GM23338 (cell line): ENCODE data around the gene EXOC3. TPM values are rescaled to one million over a fixed set of nuclear protein-coding genes. Genes with fewer than 3 reads are reported as not detected.

Experiments used
- ATAC-seq: fragments of 200-7000 bp; cut with Tn5 transposase; 3 replicates; pipeline ENCODE4 v1.9.1; 2020
- DNase-seq: peaks from one replicate; pipeline ENCODE4 v3.0.0-alpha.2; 2015; ENCODE audit warnings: low spot score
- H2AFZ ChIP-seq: fragments of 200-600 bp; sonication (generic); 2 replicates; pipeline ENCODE4 v1.8.0; 2016; ENCODE audit warnings: antibody characterized with exemption, mild to moderate bottlenecking, moderate library complexity
- H3F3A ChIP-seq: fragments of 200-600 bp; sonication (generic); replicated peaks from 2 replicates; pipeline ENCODE4 v1.8.0; 2017; ENCODE audit warnings: antibody characterized with exemption, mixed run types, low read depth
- H3K27ac ChIP-seq: fragments of 200-600 bp; sonication (generic); 2 replicates; pipeline ENCODE4 v1.6.1; 2016; ENCODE audit warnings: low read depth
- H3K27me3 ChIP-seq: fragments of 200-600 bp; sonication (generic); 2 replicates; pipeline ENCODE4 v1.8.0; 2016; ENCODE audit warnings: mild to moderate bottlenecking, mixed run types, moderate library complexity; ENCODE audit not compliant: insufficient read depth
- H3K36me3 ChIP-seq: fragments of 200-600 bp; sonication (generic); 2 replicates; pipeline ENCODE4 v1.8.0; 2016; ENCODE audit warnings: mild to moderate bottlenecking; ENCODE audit not compliant: insufficient read depth
- H3K4me1 ChIP-seq: fragments of 200-600 bp; sonication (generic); 2 replicates; pipeline ENCODE4 v1.8.0; 2016; ENCODE audit warnings: mild to moderate bottlenecking, moderate library complexity; ENCODE audit not compliant: insufficient read depth
- H3K4me2 ChIP-seq: fragments of 200-600 bp; sonication (generic); 2 replicates; pipeline ENCODE4 v1.7.1; 2017; ENCODE audit warnings: mixed run types
- H3K4me3 ChIP-seq: fragments of 200-600 bp; sonication (generic); 2 replicates; pipeline ENCODE4 v1.6.1; 2016; ENCODE audit warnings: mixed run types
- H3K79me2 ChIP-seq: fragments of 200-600 bp; sonication (generic); replicated peaks from 2 replicates; pipeline ENCODE4 v1.8.0; 2017; ENCODE audit warnings: mild to moderate bottlenecking; ENCODE audit not compliant: insufficient read depth
- H3K9me2 ChIP-seq: fragments of 200-600 bp; sonication (generic); 2 replicates; pipeline ENCODE4 v1.8.0; 2017; ENCODE audit not compliant: insufficient read depth
- H4K20me1 ChIP-seq: fragments of 200-600 bp; sonication (generic); replicated peaks from 2 replicates; pipeline ENCODE4 v1.8.0; 2017; ENCODE audit warnings: mild to moderate bottlenecking; ENCODE audit not compliant: insufficient read depth
- H3K27ac Mint-ChIP-seq: 2 replicates; pipeline ENCODE4 v1.8.0; 2020; ENCODE audit warnings: inconsistent platforms, mild to moderate bottlenecking, moderate library complexity, mixed read lengths
- H3K27me3 Mint-ChIP-seq: 3 replicates; pipeline ENCODE4 v1.8.0; 2022; ENCODE audit warnings: low read depth, mild to moderate bottlenecking, moderate library complexity, mixed read lengths, inconsistent platforms; ENCODE audit not compliant: insufficient read depth, poor library complexity
- H3K36me3 Mint-ChIP-seq: 3 replicates; pipeline ENCODE4 v1.8.0; 2021; ENCODE audit warnings: low read depth, mild to moderate bottlenecking, inconsistent platforms, moderate library complexity, mixed read lengths
- H3K4me1 Mint-ChIP-seq: 3 replicates; pipeline ENCODE4 v1.8.0; 2020; ENCODE audit warnings: mild to moderate bottlenecking, inconsistent platforms, mixed read lengths
- H3K4me3 Mint-ChIP-seq: 3 replicates; pipeline ENCODE4 v1.8.0; 2021; ENCODE audit warnings: moderate library complexity, mild to moderate bottlenecking, inconsistent platforms, mixed read lengths
- H3K9me3 Mint-ChIP-seq: 3 replicates; pipeline ENCODE4 v1.8.0; 2020; ENCODE audit warnings: moderate library complexity, mild to moderate bottlenecking, inconsistent platforms, mixed read lengths
- CREB1 ChIP-seq: fragments of 250-450 bp; sonication (Bioruptor Pico); IDR thresholded peaks from 2 replicates; pipeline ENCODE4 v1.5.0; 2020; ENCODE audit warnings: low read depth, mild to moderate bottlenecking, moderate library complexity
- CTCF ChIP-seq, 2 experiments: fragments of 200-600 bp in 1 of 2; sonication (generic) in 1 of 2; conservative IDR thresholded peaks; 2 replicates each; pipeline versions ENCODE4 v1.5.1 to v1.6.1; 2016 to 2017; ENCODE audit warnings: antibody characterized with exemption in 2 of 2, low read depth in 2 of 2, mild to moderate bottlenecking in 2 of 2, moderate library complexity in 1 of 2
- EZH2 ChIP-seq: fragments of 200-600 bp; sonication (generic); IDR thresholded peaks from one replicate; pipeline ENCODE4 v1.8.0; 2017; ENCODE audit warnings: antibody characterized with exemption, mild to moderate bottlenecking, low read depth; ENCODE audit not compliant: unreplicated experiment
- EZH2phosphoT487 ChIP-seq: fragments of 200-600 bp; sonication (generic); IDR thresholded peaks from one replicate; pipeline ENCODE4 v1.8.1; 2018; ENCODE audit warnings: antibody characterized with exemption; ENCODE audit not compliant: unreplicated experiment
- JUNB ChIP-seq: IDR thresholded peaks from one replicate; pipeline ENCODE4 v1.6.1; 2016; ENCODE audit warnings: antibody characterized with exemption; ENCODE audit not compliant: unreplicated experiment
- NANOG ChIP-seq: IDR thresholded peaks from 2 replicates; pipeline ENCODE4 v1.6.1; 2016; ENCODE audit warnings: antibody characterized with exemption, borderline replicate concordance
- POLR2AphosphoS5 ChIP-seq: IDR thresholded peaks from 2 replicates; pipeline ENCODE4 v1.6.1; 2016; ENCODE audit warnings: antibody characterized with exemption, low read depth
- REST ChIP-seq: IDR thresholded peaks from one replicate; pipeline ENCODE4 v1.6.1; 2018; ENCODE audit warnings: antibody characterized with exemption; ENCODE audit not compliant: unreplicated experiment
- STAT1 ChIP-seq: IDR thresholded peaks from one replicate; pipeline ENCODE4 v1.6.1; 2016; ENCODE audit warnings: antibody characterized with exemption; ENCODE audit not compliant: unreplicated experiment
- ZNF114 ChIP-seq: fragments of 250-450 bp; sonication (Bioruptor Pico); IDR thresholded peaks from 2 replicates; pipeline ENCODE4 v1.5.0; 2020; ENCODE audit warnings: mild to moderate bottlenecking, moderate library complexity
- ZNF331 ChIP-seq: fragments of 250-450 bp; sonication (Bioruptor Pico); IDR thresholded peaks from 2 replicates; pipeline ENCODE4 v1.5.0; 2020; ENCODE audit warnings: low read depth, mild to moderate bottlenecking, moderate library complexity
- polyA plus RNA-seq: library from polyadenylated mRNA; unstranded; fragments of >200 nt; fragmentation: Nextera tagmentation; extraction: Ambion mirVana; gene quantifications from 2 replicates; pipeline ENCODE4 v1.2.1, GENCODE V29; 2016
- total RNA-seq: library from RNA; depleted of rRNA; stranded (reverse); fragments of >200 nt; shearing (Covaris generic); gene quantifications from 2 replicates; pipeline ENCODE4 v1.2.3, GENCODE V29; 2014
- TF ChIP-seq, protein P1 (sequence below): IDR thresholded peaks from 2 replicates; pipeline ENCODE4 v1.6.1; 2016; ENCODE audit warnings: antibody characterized with exemption
- TF ChIP-seq, protein P2 (sequence below): fragments of 250-450 bp; sonication (Bioruptor Pico); IDR thresholded peaks from 2 replicates; pipeline ENCODE4 v1.5.0; 2020; ENCODE audit warnings: mild to moderate bottlenecking, moderate library complexity

The EXOC3 gene
- total and polyA plus RNA-seq, 2 experiments from 2014 or later = 13.4 to 31.6 TPM

- 0 out of 3 replicates have a peak, but pooled peaks cover 4% of the 10 kb centered on the region for H3K9me3 Mint-ChIP-seq
- no peak overlapping the region for H3K27ac Mint-ChIP-seq
- H3K4me1 Mint-ChIP-seq = peaks cover 14% of the 10 kb centered on the region
- H3K4me3 Mint-ChIP-seq = peak overlapping the region; percentile 31; the same call in 1 of the 3 replicates
- H2AFZ ChIP-seq = no peak overlapping the region
- DNase-seq = no peak
- H3K4me3 ChIP-seq = no peak overlapping the region
- no peaks in the 10 kb centered on the region; the same call in 1 of the 2 replicates for H3K4me1 ChIP-seq
- no peak overlapping the region for H3K4me2 ChIP-seq
- no peaks in the 10 kb centered on the region for H3K79me2 ChIP-seq
- H3K36me3 ChIP-seq = no peaks in the 10 kb centered on the region
- TF ChIP-seq JUNB (no peak), POLR2AphosphoS5 (no peak), EZH2 (no peak), EZH2phosphoT487 (no peak), REST (no peak), CTCF (conservative IDR thresholded peaks at IDR 0.05; ENCODE audit: low read depth in 2 of 2) (no peak), NANOG (no peak), STAT1 (no peak), ZNF114 (CRISPR knock-in tag) (no peak), ZNF331 (CRISPR knock-in tag) (no peak), CREB1 (CRISPR knock-in tag) (no peak)
- TF ChIP-seq, protein P1, sequence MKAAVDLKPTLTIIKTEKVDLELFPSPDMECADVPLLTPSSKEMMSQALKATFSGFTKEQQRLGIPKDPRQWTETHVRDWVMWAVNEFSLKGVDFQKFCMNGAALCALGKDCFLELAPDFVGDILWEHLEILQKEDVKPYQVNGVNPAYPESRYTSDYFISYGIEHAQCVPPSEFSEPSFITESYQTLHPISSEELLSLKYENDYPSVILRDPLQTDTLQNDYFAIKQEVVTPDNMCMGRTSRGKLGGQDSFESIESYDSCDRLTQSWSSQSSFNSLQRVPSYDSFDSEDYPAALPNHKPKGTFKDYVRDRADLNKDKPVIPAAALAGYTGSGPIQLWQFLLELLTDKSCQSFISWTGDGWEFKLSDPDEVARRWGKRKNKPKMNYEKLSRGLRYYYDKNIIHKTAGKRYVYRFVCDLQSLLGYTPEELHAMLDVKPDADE = no peak
- TF ChIP-seq, protein P2, sequence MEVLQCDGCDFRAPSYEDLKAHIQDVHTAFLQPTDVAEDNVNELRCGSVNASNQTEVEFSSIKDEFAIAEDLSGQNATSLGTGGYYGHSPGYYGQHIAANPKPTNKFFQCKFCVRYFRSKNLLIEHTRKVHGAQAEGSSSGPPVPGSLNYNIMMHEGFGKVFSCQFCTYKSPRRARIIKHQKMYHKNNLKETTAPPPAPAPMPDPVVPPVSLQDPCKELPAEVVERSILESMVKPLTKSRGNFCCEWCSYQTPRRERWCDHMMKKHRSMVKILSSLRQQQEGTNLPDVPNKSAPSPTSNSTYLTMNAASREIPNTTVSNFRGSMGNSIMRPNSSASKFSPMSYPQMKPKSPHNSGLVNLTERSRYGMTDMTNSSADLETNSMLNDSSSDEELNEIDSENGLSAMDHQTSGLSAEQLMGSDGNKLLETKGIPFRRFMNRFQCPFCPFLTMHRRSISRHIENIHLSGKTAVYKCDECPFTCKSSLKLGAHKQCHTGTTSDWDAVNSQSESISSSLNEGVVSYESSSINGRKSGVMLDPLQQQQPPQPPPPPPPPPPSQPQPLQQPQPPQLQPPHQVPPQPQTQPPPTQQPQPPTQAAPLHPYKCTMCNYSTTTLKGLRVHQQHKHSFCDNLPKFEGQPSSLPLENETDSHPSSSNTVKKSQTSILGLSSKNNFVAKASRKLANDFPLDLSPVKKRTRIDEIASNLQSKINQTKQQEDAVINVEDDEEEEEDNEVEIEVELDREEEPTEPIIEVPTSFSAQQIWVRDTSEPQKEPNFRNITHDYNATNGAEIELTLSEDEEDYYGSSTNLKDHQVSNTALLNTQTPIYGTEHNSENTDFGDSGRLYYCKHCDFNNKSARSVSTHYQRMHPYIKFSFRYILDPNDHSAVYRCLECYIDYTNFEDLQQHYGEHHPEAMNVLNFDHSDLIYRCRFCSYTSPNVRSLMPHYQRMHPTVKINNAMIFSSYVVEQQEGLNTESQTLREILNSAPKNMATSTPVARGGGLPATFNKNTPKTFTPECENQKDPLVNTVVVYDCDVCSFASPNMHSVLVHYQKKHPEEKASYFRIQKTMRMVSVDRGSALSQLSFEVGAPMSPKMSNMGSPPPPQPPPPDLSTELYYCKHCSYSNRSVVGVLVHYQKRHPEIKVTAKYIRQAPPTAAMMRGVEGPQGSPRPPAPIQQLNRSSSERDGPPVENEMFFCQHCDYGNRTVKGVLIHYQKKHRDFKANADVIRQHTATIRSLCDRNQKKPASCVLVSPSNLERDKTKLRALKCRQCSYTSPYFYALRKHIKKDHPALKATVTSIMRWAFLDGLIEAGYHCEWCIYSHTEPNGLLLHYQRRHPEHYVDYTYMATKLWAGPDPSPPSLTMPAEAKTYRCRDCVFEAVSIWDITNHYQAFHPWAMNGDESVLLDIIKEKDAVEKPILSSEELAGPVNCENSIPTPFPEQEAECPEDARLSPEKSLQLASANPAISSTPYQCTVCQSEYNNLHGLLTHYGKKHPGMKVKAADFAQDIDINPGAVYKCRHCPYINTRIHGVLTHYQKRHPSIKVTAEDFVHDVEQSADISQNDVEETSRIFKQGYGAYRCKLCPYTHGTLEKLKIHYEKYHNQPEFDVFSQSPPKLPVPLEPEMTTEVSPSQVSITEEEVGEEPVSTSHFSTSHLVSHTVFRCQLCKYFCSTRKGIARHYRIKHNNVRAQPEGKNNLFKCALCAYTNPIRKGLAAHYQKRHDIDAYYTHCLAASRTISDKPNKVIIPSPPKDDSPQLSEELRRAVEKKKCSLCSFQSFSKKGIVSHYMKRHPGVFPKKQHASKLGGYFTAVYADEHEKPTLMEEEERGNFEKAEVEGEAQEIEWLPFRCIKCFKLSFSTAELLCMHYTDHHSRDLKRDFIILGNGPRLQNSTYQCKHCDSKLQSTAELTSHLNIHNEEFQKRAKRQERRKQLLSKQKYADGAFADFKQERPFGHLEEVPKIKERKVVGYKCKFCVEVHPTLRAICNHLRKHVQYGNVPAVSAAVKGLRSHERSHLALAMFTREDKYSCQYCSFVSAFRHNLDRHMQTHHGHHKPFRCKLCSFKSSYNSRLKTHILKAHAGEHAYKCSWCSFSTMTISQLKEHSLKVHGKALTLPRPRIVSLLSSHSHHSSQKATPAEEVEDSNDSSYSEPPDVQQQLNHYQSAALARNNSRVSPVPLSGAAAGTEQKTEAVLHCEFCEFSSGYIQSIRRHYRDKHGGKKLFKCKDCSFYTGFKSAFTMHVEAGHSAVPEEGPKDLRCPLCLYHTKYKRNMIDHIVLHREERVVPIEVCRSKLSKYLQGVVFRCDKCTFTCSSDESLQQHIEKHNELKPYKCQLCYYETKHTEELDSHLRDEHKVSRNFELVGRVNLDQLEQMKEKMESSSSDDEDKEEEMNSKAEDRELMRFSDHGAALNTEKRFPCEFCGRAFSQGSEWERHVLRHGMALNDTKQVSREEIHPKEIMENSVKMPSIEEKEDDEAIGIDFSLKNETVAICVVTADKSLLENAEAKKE = no peak
- ATAC-seq = peak; percentile 5; the same call in 2 of the 3 replicates
- H3K27me3 ChIP-seq = peaks cover 16% of the 10 kb centered on the region
- H4K20me1 ChIP-seq = no peaks in the 10 kb centered on the region
- H3K9me2 ChIP-seq = no peaks in the 10 kb centered on the region
- no peaks in the 10 kb centered on the region; the same call in 2 of the 3 replicates for H3K36me3 Mint-ChIP-seq
- H3F3A ChIP-seq = no peaks in the 10 kb centered on the region
- no peak overlapping the region for H3K27ac ChIP-seq
- peaks cover 65% of the 10 kb centered on the region for H3K27me3 Mint-ChIP-seq
Measured at GRCh38 chr5:491856-492155, 48.8 kb downstream of the EXOC3 start.
